ENCODE results near the gene WDFY4. TPM values are rescaled to one million over a fixed set of nuclear protein-coding genes. Genes with fewer than 3 reads are reported as not detected.

WDFY4 gene
- total and polyA plus RNA-seq, 2 of the 13 experiments (the other 11 are each of a cell fraction or from before 2014, with no cell fraction given), result not detected

DNA sequence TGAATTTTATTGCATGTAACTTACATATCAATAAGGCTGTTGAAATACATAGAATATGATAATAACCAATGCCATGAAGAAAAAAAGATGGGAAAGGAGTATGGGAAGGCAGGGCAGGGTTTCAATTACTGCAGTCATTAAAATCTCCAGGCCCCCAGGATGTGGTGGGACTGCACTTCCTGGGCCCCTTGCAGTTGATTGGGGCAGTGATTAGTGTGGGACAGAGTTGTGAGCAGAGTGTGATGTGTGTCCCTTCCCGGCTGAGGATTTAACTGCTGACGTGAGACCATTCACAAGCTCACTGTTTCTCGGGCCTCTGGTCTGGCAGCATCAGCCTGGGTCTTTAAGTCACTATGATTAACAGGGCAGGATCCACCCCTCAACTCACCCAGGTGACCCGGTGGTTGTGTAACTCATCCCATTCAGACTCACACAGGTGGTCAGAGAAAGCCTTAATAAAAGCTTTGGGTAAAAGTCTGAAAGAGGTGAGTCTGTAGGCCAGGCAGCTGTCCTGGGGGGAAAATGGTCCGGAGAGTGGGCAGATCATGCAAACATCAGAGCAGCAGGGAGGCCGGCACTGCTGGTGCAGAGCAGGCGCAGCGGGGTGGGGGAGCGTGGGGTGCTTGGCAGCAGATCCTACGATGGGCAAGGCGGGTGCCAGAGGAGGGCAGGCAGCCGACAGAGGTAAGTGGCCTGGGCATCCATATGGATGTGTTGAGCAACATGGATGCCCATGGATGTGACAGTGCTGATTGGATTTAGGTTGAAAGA, 36.3 kb upstream of the WDFY4 start:
- FAIRE-seq, result no peak
- intact Hi-C loops (cut with micrococcal nuclease; ENCODE audit: unreplicated experiment) (no loop called here), in situ Hi-C loops (cut with HindIII; ENCODE audit: extremely low pct_ligation_motif_present, low pct_unique_long_range_greater_than_20kb) (no loop called here)
- Histone ChIP-seq H3K27me3 (ENCODE audit: control insufficient read depth in 1 of 2, insufficient read depth in 2 of 2, low read length in 2 of 2) (peaks cover 0 to 15% of the 10 kb centered on the region in 2 experiments; a peak in 3 of 5 replicates), H3K4me3 (replicated peaks in 1 of 3; ENCODE audit: insufficient read depth in 1 of 3, low read depth in 2 of 3, low read length in 3 of 3) (no peak overlapping the region), H3K79me2 (ENCODE audit: insufficient read depth, low read length) (no peaks in the 10 kb centered on the region), H3K9me3 (ENCODE audit: low read length) (no peaks in the 10 kb centered on the region), H4K20me1 (ENCODE audit: insufficient read depth, low read length) (no peaks in the 10 kb centered on the region), H3K27ac (ENCODE audit: extremely low read length, insufficient read depth, low read length) (no peak overlapping the region), H3K4me1 (ENCODE audit: insufficient read depth, low read length) (no peaks in the 10 kb centered on the region), H3K4me2 (ENCODE audit: low read depth, low read length) (no peak overlapping the region), H2AFZ (ENCODE audit: low read length) (no peak overlapping the region), H3K9ac (ENCODE audit: insufficient read depth, low read depth, low read length) (no peak overlapping the region), H3K36me3 (replicated peaks in 1 of 2; ENCODE audit: control insufficient read depth in 1 of 2, insufficient read depth in 2 of 2, low read length in 2 of 2) (no peaks in the 10 kb centered on the region)
- TF ChIP-seq ZNF234 (CRISPR knock-in tag; conservative IDR thresholded peaks at IDR 0.05) (no peak), BRCA1 (CRISPR knock-in tag; IDR thresholded peaks at IDR 0.05) (no peak), ZNF367 (CRISPR knock-in tag; IDR thresholded peaks at IDR 0.05; ENCODE audit: borderline replicate concordance) (no peak)
- TF ChIP-seq, protein P1, sequence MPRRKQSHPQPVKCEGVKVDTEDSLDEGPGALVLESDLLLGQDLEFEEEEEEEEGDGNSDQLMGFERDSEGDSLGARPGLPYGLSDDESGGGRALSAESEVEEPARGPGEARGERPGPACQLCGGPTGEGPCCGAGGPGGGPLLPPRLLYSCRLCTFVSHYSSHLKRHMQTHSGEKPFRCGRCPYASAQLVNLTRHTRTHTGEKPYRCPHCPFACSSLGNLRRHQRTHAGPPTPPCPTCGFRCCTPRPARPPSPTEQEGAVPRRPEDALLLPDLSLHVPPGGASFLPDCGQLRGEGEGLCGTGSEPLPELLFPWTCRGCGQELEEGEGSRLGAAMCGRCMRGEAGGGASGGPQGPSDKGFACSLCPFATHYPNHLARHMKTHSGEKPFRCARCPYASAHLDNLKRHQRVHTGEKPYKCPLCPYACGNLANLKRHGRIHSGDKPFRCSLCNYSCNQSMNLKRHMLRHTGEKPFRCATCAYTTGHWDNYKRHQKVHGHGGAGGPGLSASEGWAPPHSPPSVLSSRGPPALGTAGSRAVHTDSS (CRISPR knock-in tag; conservative IDR thresholded peaks at IDR 0.05), result no peak
- no TSS peak for BruUV-seq (replicated peaks)
- ChIA-PET CTCF (ENCODE audit: low intra/inter-chr PET ratio, low total read pairs) (no interaction called here), POLR2A (no interaction called here)
- 12% methylated on average over 12 of the region's 12 CpGs for WGBS (ENCODE audit: low lambda C conversion rate)
- ATAC-seq, result no peak
- no peak for DNase-seq (ENCODE audit: low spot score)

DNA sequence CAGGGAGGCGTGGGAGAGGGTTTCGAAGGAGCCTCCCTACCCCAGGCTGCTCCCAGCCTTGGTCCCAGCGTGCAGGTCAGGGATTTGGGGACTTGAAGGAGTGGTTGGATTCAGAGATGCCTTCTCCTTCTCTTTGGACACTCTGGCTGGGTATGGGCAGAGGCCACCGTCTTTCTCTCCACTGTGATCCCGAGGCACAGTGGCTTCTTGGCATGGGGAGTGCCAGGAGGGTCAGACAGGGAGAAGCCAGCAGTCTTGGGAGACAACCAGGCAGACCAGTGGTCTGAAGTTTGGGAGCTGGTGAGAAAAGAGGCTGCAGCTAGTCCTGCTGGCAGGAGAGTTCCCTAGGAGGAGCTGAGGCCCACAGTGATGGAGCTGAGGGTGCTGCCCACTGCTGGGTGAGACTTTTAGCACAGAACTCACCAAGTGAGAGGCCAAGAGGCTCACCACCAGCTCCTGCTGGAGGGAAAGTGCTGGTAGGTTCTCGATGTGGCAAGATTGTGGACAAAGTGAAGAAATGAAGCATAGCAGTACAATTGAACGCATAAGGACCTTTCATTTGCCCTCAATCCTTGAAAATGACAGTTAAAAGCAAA, 35.2 kb upstream of the WDFY4 start:
- in situ Hi-C loops (cut with HindIII; ENCODE audit: extremely low pct_ligation_motif_present, low pct_unique_long_range_greater_than_20kb), result no loop called here
- WGBS (ENCODE audit: low lambda C conversion rate), result 3% methylated on average over 7 of the region's 7 CpGs
- Histone ChIP-seq H2AFZ (ENCODE audit: low read length) (no peak overlapping the region), H3K4me1 (ENCODE audit: insufficient read depth, low read length) (no peaks in the 10 kb centered on the region), H3K79me2 (ENCODE audit: insufficient read depth, low read length) (no peaks in the 10 kb centered on the region), H3K27me3 (ENCODE audit: control insufficient read depth in 1 of 2, insufficient read depth in 2 of 2, low read length in 2 of 2) (peaks cover 1 to 15% of the 10 kb centered on the region in 2 experiments; a peak in 4 of 5 replicates), H4K20me1 (ENCODE audit: insufficient read depth, low read length) (no peaks in the 10 kb centered on the region), H3K4me3 (replicated peaks in 1 of 3; ENCODE audit: insufficient read depth in 1 of 3, low read depth in 2 of 3, low read length in 3 of 3) (no peak overlapping the region), H3K27ac (ENCODE audit: extremely low read length, insufficient read depth, low read length) (no peak overlapping the region), H3K4me2 (ENCODE audit: low read depth, low read length) (no peak overlapping the region), H3K36me3 (replicated peaks in 1 of 2; ENCODE audit: control insufficient read depth in 1 of 2, insufficient read depth in 2 of 2, low read length in 2 of 2) (no peaks in the 10 kb centered on the region), H3K9ac (ENCODE audit: insufficient read depth, low read depth, low read length) (no peak overlapping the region), H3K9me3 (ENCODE audit: low read length) (no peaks in the 10 kb centered on the region)
- FAIRE-seq, result no peak
- no peak for ATAC-seq
- POLR2A ChIA-PET, result no interaction called here
- CTCF ChIA-PET (ENCODE audit: low intra/inter-chr PET ratio, low total read pairs), result no interaction called here
- BruUV-seq (replicated peaks), result no TSS peak
- intact Hi-C loops (cut with micrococcal nuclease; ENCODE audit: unreplicated experiment), result no loop called here
- DNase-seq (ENCODE audit: low spot score), result no peak
- no peak for TF ChIP-seq HES4 (CRISPR knock-in tag; IDR thresholded peaks at IDR 0.05; ENCODE audit: borderline replicate concordance)
- TF ChIP-seq, protein P2, sequence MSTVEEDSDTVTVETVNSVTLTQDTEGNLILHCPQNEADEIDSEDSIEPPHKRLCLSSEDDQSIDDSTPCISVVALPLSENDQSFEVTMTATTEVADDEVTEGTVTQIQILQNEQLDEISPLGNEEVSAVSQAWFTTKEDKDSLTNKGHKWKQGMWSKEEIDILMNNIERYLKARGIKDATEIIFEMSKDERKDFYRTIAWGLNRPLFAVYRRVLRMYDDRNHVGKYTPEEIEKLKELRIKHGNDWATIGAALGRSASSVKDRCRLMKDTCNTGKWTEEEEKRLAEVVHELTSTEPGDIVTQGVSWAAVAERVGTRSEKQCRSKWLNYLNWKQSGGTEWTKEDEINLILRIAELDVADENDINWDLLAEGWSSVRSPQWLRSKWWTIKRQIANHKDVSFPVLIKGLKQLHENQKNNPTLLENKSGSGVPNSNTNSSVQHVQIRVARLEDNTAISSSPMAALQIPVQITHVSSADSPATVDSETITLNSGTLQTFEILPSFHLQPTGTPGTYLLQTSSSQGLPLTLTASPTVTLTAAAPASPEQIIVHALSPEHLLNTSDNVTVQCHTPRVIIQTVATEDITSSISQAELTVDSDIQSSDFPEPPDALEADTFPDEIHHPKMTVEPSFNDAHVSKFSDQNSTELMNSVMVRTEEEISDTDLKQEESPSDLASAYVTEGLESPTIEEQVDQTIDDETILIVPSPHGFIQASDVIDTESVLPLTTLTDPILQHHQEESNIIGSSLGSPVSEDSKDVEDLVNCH (CRISPR knock-in tag; IDR thresholded peaks at IDR 0.05), result no peak
- TF ChIP-seq NFYB (CRISPR knock-in tag; IDR thresholded peaks at IDR 0.05), result no peak
- TF ChIP-seq ZNF552 (CRISPR knock-in tag; IDR thresholded peaks at IDR 0.05; ENCODE audit: borderline replicate concordance), result no peak
- TF ChIP-seq ZNF543 (CRISPR knock-in tag; IDR thresholded peaks at IDR 0.05), result no peak
- no peak for TF ChIP-seq ASH2L (IDR thresholded peaks at IDR 0.05; ENCODE audit: insufficient read length, low read depth, low read length)
- no peak for TF ChIP-seq ZBTB8A (CRISPR knock-in tag; IDR thresholded peaks at IDR 0.05; ENCODE audit: borderline replicate concordance, low read depth)
- no peak for TF ChIP-seq ATF7-NPFF (CRISPR knock-in tag; IDR thresholded peaks at IDR 0.05; ENCODE audit: low read depth)
- no peak for TF ChIP-seq MED1 (CRISPR knock-in tag; IDR thresholded peaks at IDR 0.05)
- no peak for TF ChIP-seq ARID2 (CRISPR knock-in tag; IDR thresholded peaks at IDR 0.05; ENCODE audit: borderline replicate concordance)

Measured in HepG2 (cell line).